SJSA1 (cell line): ENCODE results near the gene RABL3. TPM values are rescaled to one million over a fixed set of nuclear protein-coding genes. Genes with fewer than 3 reads are reported as not detected.
"Not testable (repeated sequence)": the region's sequence is repeated elsewhere in the genome, so short reads cannot be mapped to it uniquely, and the experiment has no call there.

Experiments used
- DNase-seq, 2 experiments: peaks; one replicate each; pipeline ENCODE4 v3.0.0-alpha.2; 2015 to 2020; ENCODE audit warnings: low spot score in 2 of 2, low read depth in 1 of 2
- H3K27ac ChIP-seq: fragments of 250-450 bp; sonication (Bioruptor Pico); 2 replicates; pipeline ENCODE4 v1.5.1; 2020; ENCODE audit warnings: mild to moderate bottlenecking, moderate library complexity
- H3K27me3 ChIP-seq: fragments of 250-450 bp; sonication (Bioruptor Pico); replicated peaks from 2 replicates; pipeline ENCODE4 v1.5.1; 2020; ENCODE audit warnings: mild to moderate bottlenecking, moderate library complexity
- H3K36me3 ChIP-seq: fragments of 250-450 bp; sonication (Bioruptor Pico); 2 replicates; pipeline ENCODE4 v1.5.1; 2020; ENCODE audit warnings: mild to moderate bottlenecking
- H3K4me1 ChIP-seq: fragments of 250-450 bp; sonication (Bioruptor Pico); replicated peaks from 2 replicates; pipeline ENCODE4 v1.6.1; 2021; ENCODE audit warnings: mild to moderate bottlenecking
- H3K4me3 ChIP-seq: fragments of 250-450 bp; sonication (Bioruptor Pico); 2 replicates; pipeline ENCODE4 v1.5.1; 2020; ENCODE audit warnings: mild to moderate bottlenecking
- H3K9me3 ChIP-seq: fragments of 250-450 bp; sonication (Bioruptor Pico); replicated peaks from 2 replicates; pipeline ENCODE4 v1.5.1; 2020; ENCODE audit warnings: mild to moderate bottlenecking
- total RNA-seq: library from RNA; depleted of rRNA; stranded (reverse); fragments of >200 nt; shearing (Covaris generic); gene quantifications from 2 replicates; pipeline ENCODE4 v1.2.3, GENCODE V29; 2014

The RABL3 gene
- total RNA-seq, 1 experiment from 2014 or later: 17.8 TPM

DNA sequence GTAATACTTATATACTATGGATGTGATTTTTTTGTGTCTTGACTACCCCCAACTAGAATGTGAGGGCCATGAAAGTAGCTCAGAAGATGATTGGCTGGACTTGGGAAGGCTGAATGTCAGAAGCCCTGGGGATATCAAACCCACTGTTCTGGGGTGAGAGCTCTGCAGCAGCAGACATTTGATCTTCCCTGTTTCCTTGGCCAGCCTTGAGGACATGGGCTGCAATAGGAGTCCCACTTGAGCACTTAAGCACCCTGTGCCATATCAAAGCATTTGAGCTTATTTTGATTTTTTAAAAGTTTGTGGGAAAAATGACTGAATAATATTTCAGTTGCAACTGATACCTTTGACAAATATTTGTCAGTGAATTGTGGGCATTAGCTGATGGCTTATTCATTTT is 21.9 kb upstream of the RABL3 start:
- Histone ChIP-seq H3K36me3 (no peaks in the 10 kb centered on the region; the same call in none of the 2 replicates), H3K4me3 (no peak overlapping the region), H3K4me1 (peaks cover 13% of the 10 kb centered on the region; the same call in 1 of the 2 replicates), H3K27me3 (no peaks in the 10 kb centered on the region), H3K9me3 (no peaks in the 10 kb centered on the region), H3K27ac (no peak overlapping the region)
- no peak for DNase-seq

DNA sequence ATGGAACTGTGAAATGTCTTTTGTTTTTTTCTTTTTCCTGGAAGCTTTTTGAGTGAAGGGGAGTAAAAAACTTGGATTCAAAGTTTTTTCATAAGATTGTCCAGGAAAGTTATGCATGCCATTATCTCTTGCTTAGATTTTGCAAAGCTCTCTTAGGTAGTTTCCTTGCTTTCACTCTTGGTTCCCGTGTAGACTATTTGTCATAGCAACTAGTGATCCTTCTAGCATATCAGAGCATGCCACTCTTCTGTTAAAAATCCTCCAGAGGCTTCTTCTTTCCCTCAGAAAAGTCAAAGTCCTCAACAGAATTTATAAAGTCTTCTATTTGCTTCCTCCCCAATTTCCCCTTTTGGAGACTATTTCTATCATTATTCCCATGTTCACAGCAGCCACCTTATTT is 21.3 kb upstream of the RABL3 start:
- no peaks in the 10 kb centered on the region for H3K9me3 ChIP-seq
- H3K4me3 ChIP-seq: no peak overlapping the region
- H3K36me3 ChIP-seq: no peaks in the 10 kb centered on the region; the same call in none of the 2 replicates
- no peak for DNase-seq
- H3K27ac ChIP-seq: no peak overlapping the region
- peaks cover 13% of the 10 kb centered on the region; the same call in 1 of the 2 replicates for H3K4me1 ChIP-seq
- H3K27me3 ChIP-seq: no peaks in the 10 kb centered on the region

DNA sequence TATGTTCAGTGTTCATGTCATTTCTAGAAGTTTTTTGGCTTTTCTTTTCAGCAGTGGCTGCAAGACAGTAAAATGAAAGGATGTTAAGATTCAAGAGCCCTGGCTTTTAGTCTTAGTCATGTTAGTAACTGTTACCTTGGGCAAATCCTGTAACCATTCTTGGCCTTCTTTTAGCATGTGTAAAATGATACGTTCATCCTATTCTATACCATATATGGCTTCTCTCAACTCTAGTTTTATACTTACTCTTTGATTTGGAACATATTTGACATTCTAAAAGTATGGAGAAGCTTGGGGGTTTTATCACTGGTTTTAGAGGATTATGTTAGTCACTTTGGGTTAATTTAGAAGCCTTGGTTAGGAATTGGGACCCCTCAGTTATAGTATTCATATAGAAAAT is 20.3 kb upstream of the RABL3 start:
- Histone ChIP-seq H3K36me3 (no peaks in the 10 kb centered on the region; the same call in none of the 2 replicates), H3K4me3 (no peak overlapping the region), H3K27me3 (no peaks in the 10 kb centered on the region), H3K9me3 (no peaks in the 10 kb centered on the region), H3K27ac (no peak overlapping the region), H3K4me1 (peaks cover 7% of the 10 kb centered on the region; the same call in 1 of the 2 replicates)
- DNase-seq: no peak

DNA sequence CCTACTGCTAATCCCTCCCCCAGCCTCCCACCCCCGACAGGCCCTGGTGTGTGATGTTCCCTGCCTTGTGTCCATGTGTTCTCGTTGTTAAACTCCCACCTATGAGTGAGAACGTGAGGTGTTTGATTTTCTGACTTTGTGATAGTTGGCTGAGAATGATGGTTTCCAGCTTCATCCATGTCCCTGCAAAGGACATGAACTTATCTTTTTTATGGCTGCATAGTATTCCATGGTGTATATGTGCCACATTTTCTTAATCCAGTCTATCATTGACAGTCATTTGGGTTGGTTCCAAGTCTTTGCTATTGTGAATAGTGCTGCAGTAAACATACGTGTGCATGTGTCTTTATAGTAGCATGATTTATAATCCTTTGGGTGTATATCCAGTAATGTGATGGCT is 16.2 kb upstream of the RABL3 start:
- H3K4me1 ChIP-seq: not testable (repeated sequence)

DNA sequence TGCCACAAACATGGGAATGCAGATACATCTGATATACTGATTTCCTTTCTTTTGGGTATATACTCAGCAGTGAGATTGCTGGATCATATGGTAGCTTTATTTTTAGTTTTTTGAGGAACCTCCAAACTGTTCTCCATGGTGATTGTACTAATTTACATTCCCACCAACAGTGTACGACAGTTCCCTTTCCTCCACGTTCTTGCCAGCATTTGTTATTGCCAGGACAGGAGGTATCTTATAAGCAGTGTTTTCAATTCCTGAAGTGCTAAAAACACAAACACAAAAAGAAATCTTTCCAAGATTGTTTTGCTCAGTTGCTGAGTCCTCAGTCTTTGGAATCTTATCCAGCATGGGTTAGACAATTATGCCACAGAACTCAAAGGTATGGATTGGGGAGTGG is 13.7 kb upstream of the RABL3 start:
- Histone ChIP-seq H3K27me3 (no peaks in the 10 kb centered on the region), H3K36me3 (peaks cover 20% of the 10 kb centered on the region; the same call in 1 of the 2 replicates), H3K27ac (no peak overlapping the region), H3K4me3 (no peak overlapping the region), H3K4me1 (no peaks in the 10 kb centered on the region), H3K9me3 (no peaks in the 10 kb centered on the region)
- no peak for DNase-seq

More for the DNA sequence above, 16.2 kb upstream of the RABL3 start:
- not testable (repeated sequence) for H3K4me3 ChIP-seq, H3K9me3 ChIP-seq, DNase-seq, H3K27ac ChIP-seq, H3K36me3 ChIP-seq, H3K27me3 ChIP-seq

DNA sequence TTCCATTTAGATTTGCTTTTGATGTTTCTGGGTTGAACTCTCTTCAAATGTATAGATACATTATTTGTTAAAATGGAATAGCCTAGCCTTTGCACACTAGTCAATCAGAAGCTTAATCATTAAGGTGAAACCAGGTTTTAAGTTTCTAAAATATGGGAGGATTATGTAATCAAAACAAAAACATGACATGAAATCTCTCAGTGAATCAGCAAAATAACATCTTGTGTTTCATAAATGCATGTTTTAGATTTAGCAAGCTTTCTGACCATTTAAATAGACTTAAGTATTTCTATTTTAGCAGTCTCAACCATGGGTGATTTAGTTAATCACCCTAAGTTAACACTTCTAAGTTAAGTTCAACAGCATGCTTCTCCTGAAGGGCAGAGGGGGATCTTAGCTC is 11.5 kb upstream of the RABL3 start:
- Histone ChIP-seq H3K27ac (no peak overlapping the region), H3K36me3 (peaks cover 26% of the 10 kb centered on the region; the same call in 1 of the 2 replicates), H3K27me3 (no peaks in the 10 kb centered on the region), H3K9me3 (no peaks in the 10 kb centered on the region), H3K4me3 (no peak overlapping the region), H3K4me1 (no peaks in the 10 kb centered on the region; the same call in 1 of the 2 replicates)
- no peak for DNase-seq

DNA sequence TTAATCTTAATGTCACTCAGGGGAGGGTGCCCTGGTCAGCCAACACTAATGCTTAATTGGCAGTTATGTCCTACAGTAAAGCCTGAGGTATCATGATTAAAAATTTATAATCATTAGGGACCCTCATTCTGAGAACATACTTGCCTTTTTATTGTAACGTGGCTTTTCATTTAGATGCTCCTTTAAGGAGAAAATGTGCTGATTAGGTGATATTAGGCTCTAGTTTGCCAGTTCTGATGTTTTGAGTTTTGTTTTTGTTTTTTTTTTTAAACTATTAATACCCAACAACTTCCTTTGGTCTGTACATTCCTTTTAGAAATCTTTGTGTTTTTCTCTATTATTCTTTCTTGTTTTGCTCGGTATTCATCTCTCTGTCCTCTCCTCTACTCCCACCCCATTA is 10.5 kb upstream of the RABL3 start:
- Histone ChIP-seq H3K27ac (no peak overlapping the region), H3K36me3 (peaks cover 26% of the 10 kb centered on the region; the same call in 1 of the 2 replicates), H3K27me3 (no peaks in the 10 kb centered on the region), H3K4me1 (no peaks in the 10 kb centered on the region; the same call in 1 of the 2 replicates), H3K9me3 (no peaks in the 10 kb centered on the region), H3K4me3 (no peak overlapping the region)
- no peak for DNase-seq

DNA sequence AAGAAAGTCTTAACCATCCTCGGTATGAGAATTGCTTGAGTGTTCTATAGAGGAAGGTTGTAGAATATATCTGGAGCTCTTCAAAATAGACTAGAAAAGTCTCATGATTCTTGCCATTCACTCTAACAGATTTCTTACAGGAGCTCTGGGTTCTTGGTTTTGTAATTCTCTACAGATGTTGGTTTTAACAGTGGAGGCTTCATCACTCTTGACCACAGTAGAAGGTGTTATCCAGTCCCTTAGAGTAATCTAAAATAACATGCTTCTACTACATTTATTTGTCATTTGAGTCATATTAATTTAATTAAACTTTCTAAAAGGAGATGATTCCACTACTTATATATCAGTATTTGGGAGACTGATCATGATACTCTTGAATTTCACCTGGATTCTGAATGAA is 9.9 kb upstream of the RABL3 start:
- Histone ChIP-seq H3K27me3 (no peaks in the 10 kb centered on the region), H3K4me3 (no peak overlapping the region), H3K4me1 (no peaks in the 10 kb centered on the region; the same call in 1 of the 2 replicates), H3K9me3 (no peaks in the 10 kb centered on the region), H3K36me3 (peaks cover 26% of the 10 kb centered on the region; the same call in 1 of the 2 replicates), H3K27ac (no peak overlapping the region)
- DNase-seq: no peak

DNA sequence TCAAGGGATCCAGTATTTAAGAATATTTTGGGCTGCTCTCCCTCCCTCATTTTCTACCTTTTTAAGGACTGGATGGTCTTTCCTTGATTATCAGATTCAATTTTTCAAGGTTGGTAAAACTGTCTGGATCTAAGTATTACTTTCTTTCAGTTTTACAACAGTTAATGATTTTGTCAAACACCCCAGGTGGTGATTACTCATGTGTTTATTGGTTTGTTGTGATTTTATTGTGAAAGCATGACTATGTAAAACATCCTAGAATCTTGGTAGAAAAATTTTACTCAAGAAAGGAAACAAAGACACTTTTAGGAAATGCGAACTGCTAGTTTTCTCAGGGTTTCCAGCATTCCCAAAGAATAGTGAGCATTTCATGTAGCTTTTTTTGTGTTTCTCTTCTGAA is 7.5 kb upstream of the RABL3 start:
- DNase-seq: no peak
- no peak overlapping the region for H3K27ac ChIP-seq
- H3K4me1 ChIP-seq: no peaks in the 10 kb centered on the region; the same call in 1 of the 2 replicates
- no peaks in the 10 kb centered on the region for H3K27me3 ChIP-seq
- H3K36me3 ChIP-seq: peaks cover 23% of the 10 kb centered on the region; the same call in 1 of the 2 replicates
- no peaks in the 10 kb centered on the region for H3K9me3 ChIP-seq
- no peak overlapping the region for H3K4me3 ChIP-seq

DNA sequence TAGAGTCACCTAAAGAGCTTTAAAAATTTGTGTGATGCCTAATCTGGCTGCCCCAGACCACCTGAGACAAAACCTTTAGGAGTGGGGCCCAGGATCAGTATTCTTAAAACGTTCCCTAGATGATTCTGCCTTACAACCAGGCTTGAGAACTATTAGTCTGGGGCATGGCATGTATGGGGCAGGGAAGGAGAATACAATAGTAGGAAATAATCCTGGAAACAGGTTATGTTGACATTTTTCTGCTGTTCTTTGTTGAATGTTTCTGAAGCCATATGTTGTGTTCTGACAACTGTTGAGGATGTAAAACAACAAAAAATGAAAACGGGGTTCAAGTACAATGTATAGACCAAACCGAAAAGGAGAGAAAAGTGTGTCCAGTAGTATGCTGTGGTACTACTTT is 3.1 kb upstream of the RABL3 start:
- H3K27ac ChIP-seq: no peak overlapping the region
- H3K4me3 ChIP-seq: no peak overlapping the region
- peaks cover under 1% of the 10 kb centered on the region; the same call in 1 of the 2 replicates for H3K36me3 ChIP-seq
- no peaks in the 10 kb centered on the region for H3K9me3 ChIP-seq
- no peaks in the 10 kb centered on the region for H3K27me3 ChIP-seq
- H3K4me1 ChIP-seq: peaks cover 7% of the 10 kb centered on the region
- no peak for DNase-seq

DNA sequence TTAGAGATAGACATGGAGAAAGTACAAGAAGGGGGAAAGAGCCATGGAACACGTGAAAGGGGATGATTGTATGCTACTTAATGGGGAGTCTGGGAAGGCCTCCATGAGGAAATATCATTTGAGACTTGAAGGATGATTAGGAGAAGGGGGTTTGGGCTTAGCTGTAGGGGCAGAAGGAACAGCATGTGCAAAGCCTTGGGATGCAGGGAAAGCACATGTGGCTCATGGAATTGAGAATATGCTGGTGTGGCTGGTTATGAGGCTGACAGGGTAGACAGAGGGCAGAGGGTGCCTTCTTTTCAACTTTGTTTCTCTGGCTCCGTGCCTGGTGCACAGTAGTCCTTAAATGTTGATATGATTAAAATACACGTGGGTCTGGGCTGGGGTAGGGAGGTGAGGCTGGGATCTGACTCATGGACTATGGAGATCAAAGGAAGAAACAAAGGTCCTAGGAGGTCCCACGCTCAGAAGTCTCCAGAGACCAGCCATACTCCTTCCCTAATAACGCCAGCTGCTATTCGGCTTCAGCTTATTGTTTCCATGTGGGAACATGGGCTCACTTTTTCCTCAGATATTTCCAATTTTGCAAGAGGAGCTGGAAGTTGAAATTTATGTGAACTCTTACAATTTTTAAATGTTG is 1.4 kb upstream of the RABL3 start:
- H3K36me3 ChIP-seq: peaks cover 1% of the 10 kb centered on the region; the same call in 1 of the 2 replicates
- peaks cover 7% of the 10 kb centered on the region for H3K4me1 ChIP-seq
- H3K27me3 ChIP-seq: no peaks in the 10 kb centered on the region
- peak overlapping the region; percentile 76 for H3K4me3 ChIP-seq
- H3K9me3 ChIP-seq: no peaks in the 10 kb centered on the region; the same call in 1 of the 2 replicates
- no peak for DNase-seq
- H3K27ac ChIP-seq: no peak overlapping the region; the same call in 1 of the 2 replicates

DNA sequence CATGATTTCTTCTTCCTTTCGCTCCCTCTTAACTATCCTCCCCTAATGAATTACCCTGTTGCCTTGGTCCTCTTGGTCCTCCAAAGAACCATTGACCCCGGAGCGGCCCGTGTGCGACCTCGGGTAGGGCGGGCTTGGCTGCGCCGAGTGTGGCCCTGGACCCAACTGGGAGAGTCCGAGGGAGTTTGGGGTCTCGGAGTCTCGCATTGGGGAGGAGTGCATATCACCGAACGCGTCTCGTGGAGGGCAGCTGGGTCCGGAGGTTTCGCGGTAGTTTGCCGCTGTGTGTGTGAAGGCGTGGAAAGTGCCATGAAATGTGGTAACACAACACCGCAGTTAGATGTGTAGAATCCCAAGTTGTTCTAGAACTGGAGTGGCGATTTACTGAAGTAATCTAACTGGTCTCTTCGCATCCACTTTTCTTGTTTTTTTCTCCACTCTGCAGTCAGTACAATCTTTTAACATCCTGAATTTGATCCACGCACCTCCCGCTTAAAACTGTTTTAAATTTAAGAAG is 591 bp upstream of the RABL3 start:
- peak in 1 of 2 experiments; percentile 40 for DNase-seq

DNA sequence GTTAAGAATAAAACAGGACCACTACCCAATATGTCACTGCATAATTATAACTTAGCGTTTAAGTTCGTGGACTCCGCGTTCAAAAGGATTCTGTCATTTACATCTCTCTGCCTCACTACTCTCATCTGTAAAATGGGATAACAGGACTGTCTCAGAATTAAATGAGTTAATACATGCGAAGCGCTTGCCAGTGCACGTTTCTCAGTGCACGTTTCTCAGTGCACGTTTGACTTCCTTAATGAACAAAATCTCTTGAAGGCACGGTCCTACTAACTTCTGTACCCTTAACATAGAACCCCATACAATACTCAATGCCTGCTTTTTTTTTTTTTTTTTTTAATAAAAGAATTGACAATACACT is 499 bp downstream of the RABL3 start:
- Histone ChIP-seq H3K36me3 (peaks cover 14% of the 10 kb centered on the region), H3K4me1 (peaks cover 7% of the 10 kb centered on the region), H3K9me3 (no peaks in the 10 kb centered on the region; the same call in 1 of the 2 replicates), H3K4me3 (peak overlapping the region; percentile 76), H3K27ac (peak overlapping the region; percentile 98), H3K27me3 (no peaks in the 10 kb centered on the region)
- DNase-seq: no peak

More for the DNA sequence above, 591 bp upstream of the RABL3 start:
- Histone ChIP-seq H3K9me3 (no peaks in the 10 kb centered on the region; the same call in 1 of the 2 replicates), H3K27ac (peak overlapping the region; percentile 98), H3K4me1 (peaks cover 7% of the 10 kb centered on the region), H3K4me3 (peak overlapping the region; percentile 76), H3K27me3 (no peaks in the 10 kb centered on the region), H3K36me3 (peaks cover 9% of the 10 kb centered on the region)

DNA sequence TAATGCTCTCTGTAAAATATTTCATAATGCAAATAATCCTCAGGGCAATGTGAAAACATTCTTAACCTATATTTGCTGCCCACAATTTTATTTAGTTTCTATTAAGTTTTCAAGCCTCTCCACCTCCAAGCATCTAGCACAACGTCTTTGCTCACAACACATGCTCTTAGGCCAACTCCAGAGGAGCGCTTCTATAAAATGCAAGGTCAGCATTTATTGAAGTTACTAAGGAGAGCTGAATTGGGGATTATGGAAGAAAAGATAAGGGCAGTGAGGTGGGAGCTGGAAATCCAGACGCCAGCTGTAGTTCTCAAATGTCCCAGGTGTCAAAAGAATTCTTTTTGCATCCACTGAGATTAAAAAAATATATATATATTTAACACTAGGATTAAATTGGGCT is 996 bp downstream of the RABL3 start:
- no peak overlapping the region for H3K27ac ChIP-seq
- no peaks in the 10 kb centered on the region for H3K27me3 ChIP-seq
- H3K4me3 ChIP-seq: peak overlapping the region; percentile 76
- peaks cover 14% of the 10 kb centered on the region for H3K36me3 ChIP-seq
- DNase-seq: no peak
- no peaks in the 10 kb centered on the region; the same call in 1 of the 2 replicates for H3K9me3 ChIP-seq
- peaks cover 7% of the 10 kb centered on the region for H3K4me1 ChIP-seq
